NT2/D1 (cell line): ENCODE data around the gene DMWD.

Source experiments
- SUZ12 ChIP-seq: IDR thresholded peaks from 2 replicates; pipeline ENCODE4 v1.6.1; 2011; ENCODE audit not compliant: insufficient read length, insufficient read depth; ENCODE audit errors: extremely low read depth
- YY1 ChIP-seq: IDR thresholded peaks from 2 replicates; pipeline ENCODE4 v1.6.1; 2011; ENCODE audit not compliant: insufficient read length, insufficient read depth
- ZNF274 ChIP-seq: IDR thresholded peaks from 2 replicates; pipeline ENCODE4 v1.6.1; 2011; ENCODE audit warnings: mild to moderate bottlenecking, low read depth, low read length

DNA sequence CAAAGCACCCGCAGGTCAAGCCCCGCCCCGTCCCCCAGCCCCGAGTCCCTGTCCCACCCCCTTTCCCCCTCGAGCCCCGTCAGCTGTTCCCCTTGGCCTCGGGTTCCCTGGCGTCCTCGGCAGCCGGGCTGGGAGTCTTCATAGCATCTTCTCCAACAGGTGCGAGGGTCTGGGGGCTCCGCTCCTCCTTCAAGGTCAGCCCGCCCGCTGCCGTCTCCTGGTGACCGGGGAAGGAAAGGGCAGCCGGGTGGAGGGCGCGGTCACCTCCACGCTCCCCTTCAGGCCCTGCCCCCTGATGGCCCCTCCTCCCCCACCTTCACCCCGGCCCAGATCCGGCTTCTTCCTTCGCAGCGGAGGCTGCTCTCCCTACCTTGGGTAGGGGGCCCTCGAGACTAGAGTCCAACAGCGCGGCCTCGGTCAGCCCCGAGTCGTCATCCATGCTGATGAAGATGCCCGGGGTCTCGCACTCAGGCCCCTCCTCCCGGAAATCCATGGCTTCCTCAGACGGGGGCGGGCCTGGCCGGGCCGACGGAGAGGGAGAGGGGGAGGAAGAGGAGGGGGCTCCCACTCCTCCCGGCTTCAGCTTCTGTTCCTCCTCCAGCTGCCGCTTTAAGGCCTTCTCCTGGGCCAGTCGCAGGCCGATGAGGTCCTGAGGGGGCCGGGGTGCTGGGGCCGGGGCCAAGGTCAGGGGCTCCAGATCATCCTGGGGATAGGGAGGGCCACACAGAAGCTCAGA is 23.0 kb upstream of the DMWD start:
- TF ChIP-seq SUZ12 (no peak), ZNF274 (no peak), YY1 (no peak)
